K562 (cell line): ENCODE data around the gene ANXA7. TPM values are rescaled to one million over a fixed set of nuclear protein-coding genes. Genes with fewer than 3 reads are reported as not detected.
A peak's percentile ranks its signal among the peaks of the same experiment; 100 is the strongest.

Experiments
- AFF4 ChIP-seq: sonication (generic); formaldehyde crosslinking; IDR thresholded peaks from 2 replicates; pipeline ENCODE4 v1.8.0; 2023; ENCODE audit warnings: mild to moderate bottlenecking, missing genetic modification reagents
- BDP1 ChIP-seq: IDR thresholded peaks from 3 replicates; pipeline ENCODE4 v1.6.1; 2011; ENCODE audit not compliant: insufficient read length, insufficient read depth
- C11orf30 ChIP-seq: fragments of 450-650 bp; IDR thresholded peaks from 2 replicates; pipeline ENCODE4 v1.6.1; 2016; ENCODE audit warnings: low read depth, mild to moderate bottlenecking
- CLOCK ChIP-seq: fragments of 250-450 bp; sonication (Bioruptor Pico); IDR thresholded peaks from 2 replicates; pipeline ENCODE4 v1.4.0; 2020; ENCODE audit warnings: mild to moderate bottlenecking, moderate library complexity, borderline replicate concordance
- DNMT1 ChIP-seq: fragments of 450-650 bp; IDR thresholded peaks from 2 replicates; pipeline ENCODE4 v1.6.1; 2016; ENCODE audit warnings: antibody characterized with exemption, mild to moderate bottlenecking
- EGR1 ChIP-seq: fragments of 450-650 bp; conservative IDR thresholded peaks from 2 replicates; pipeline ENCODE4 v1.6.1; 2017; ENCODE audit warnings: mild to moderate bottlenecking
- HBP1 ChIP-seq: fragments of 450-650 bp; formaldehyde crosslinking; IDR thresholded peaks from 2 replicates; pipeline ENCODE4 v1.4.0; 2022; ENCODE audit warnings: missing genetic modification characterization
- HMG20A ChIP-seq: fragments of 450-650 bp; formaldehyde crosslinking; conservative IDR thresholded peaks from 2 replicates; pipeline ENCODE4 v1.4.0; 2020; ENCODE audit warnings: mild to moderate bottlenecking, mixed read lengths
- HSF4 ChIP-seq: fragments of 250-450 bp; sonication (Bioruptor Pico); IDR thresholded peaks from 2 replicates; pipeline ENCODE4 v2.1.2; 2022; ENCODE audit warnings: mild to moderate bottlenecking, moderate library complexity, borderline replicate concordance
- MNT ChIP-seq, 2 experiments: fragments of 450-650 bp; conservative IDR thresholded peaks; 2 replicates each; pipeline ENCODE4 v1.6.1; 2017; ENCODE audit warnings: mild to moderate bottlenecking in 2 of 2, moderate library complexity in 2 of 2
- NFE2 ChIP-seq: IDR thresholded peaks from 2 replicates; pipeline ENCODE4 v1.6.1; 2014; ENCODE audit warnings: antibody characterized with exemption, low read depth
- PHTF2 ChIP-seq: fragments of 250-450 bp; sonication (Bioruptor Pico); IDR thresholded peaks from 2 replicates; pipeline ENCODE4 v1.5.0; 2021; ENCODE audit warnings: mild to moderate bottlenecking
- SAFB ChIP-seq: fragments of 200-400 bp; formaldehyde crosslinking; IDR thresholded peaks from 2 replicates; pipeline ENCODE4 v1.6.1; 2017; ENCODE audit warnings: low read depth, low read length, borderline replicate concordance
- polyA plus RNA-seq, 8 experiments: library from polyadenylated mRNA; depleted of rRNA in 4 of 8; stranded (reverse) in 5 of 8; unstranded in 3 of 8; fragments of >200 nt; fragmentation: Nextera tagmentation in 2 of 8; fragmentation: Illumina TruSeq in 1 of 8; extraction: Ambion mirVana in 2 of 8; extraction: Trizol in 1 of 8; gene quantifications; 2 replicates each; pipeline versions ENCODE4 v1.2.1 to v1.2.3, GENCODE V29; 2011 to 2014; ENCODE audit warnings: inconsistent platforms in 1 of 8, missing spikeins in 1 of 8
- total RNA-seq, 7 experiments: library from RNA; depleted of rRNA in 6 of 7; stranded (reverse); fragments of >200 nt in 6 of 7; fragmentation: Illumina TruSeq in 2 of 7; extraction: Trizol in 2 of 7; gene quantifications; 2 replicates each; pipeline versions ENCODE4 v1.2.1 to v1.2.3, GENCODE V29; 2011 to 2021; ENCODE audit warnings: low replicate concordance in 1 of 7
- TF ChIP-seq, protein P1 (sequence below): fragments of 250-450 bp; sonication (Bioruptor Pico); IDR thresholded peaks from 2 replicates; pipeline ENCODE4 v1.9.0; 2021; ENCODE audit warnings: mild to moderate bottlenecking
- TF ChIP-seq, protein P2 (sequence below): IDR thresholded peaks from 2 replicates; pipeline ENCODE4 v1.6.1; 2011; ENCODE audit not compliant: insufficient read length; ENCODE audit errors: extremely low read depth

ANXA7 gene
- total and polyA plus RNA-seq, 9 of the 15 experiments (the other 6 are each of a cell fraction or from before 2014, with no cell fraction given) = 81.6 to 157 (median 122) TPM

DNA sequence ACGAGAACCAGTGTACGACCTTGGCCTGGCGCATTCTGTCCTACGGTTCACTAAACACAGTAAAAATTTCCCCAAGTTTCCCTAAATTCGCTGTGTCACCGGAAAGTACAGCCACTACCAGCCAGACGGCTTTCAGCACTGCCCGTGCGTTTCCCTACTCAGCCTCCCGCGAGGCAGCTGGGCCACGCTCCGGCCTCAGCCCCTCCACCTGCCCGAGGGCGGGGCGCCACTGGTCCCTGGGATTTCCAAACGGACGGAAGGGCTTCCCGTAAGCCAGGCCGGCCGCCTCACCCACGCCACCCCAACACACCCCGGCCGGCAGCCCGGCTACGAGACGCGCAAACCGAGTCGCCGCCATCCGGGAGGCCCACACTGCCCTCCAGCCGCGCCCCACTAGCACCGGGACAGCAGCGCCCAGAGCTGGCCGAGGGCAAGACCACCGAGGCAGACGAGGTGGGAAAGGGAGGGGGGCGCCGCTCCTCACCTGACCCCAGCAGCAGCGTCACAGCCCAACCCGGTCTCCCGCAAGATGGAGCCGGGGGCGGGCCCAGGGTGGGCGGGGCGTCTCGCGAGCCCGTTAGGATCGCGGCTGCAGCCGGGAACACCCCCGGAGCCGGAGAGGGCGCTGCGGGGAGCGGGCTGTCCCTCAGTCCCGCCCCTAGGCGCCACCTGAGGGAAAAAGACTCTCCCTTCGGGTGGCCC is at the start of gene ANXA7 (continued):
- TF ChIP-seq, protein P1, sequence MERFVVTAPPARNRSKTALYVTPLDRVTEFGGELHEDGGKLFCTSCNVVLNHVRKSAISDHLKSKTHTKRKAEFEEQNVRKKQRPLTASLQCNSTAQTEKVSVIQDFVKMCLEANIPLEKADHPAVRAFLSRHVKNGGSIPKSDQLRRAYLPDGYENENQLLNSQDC (CRISPR knock-in tag) = no peak
- TF ChIP-seq HSF4 (CRISPR knock-in tag) (no peak), HMG20A (CRISPR knock-in tag) (no peak), HBP1 (0 out of 2 replicates have a peak, but pooled peaks have one; percentile 17), SAFB (no peak; the same call in 1 of the 2 replicates), DNMT1 (no peak; the same call in 1 of the 2 replicates), MNT (conservative IDR thresholded peaks at IDR 0.05) (peak; percentile 86 to 92), CLOCK (CRISPR knock-in tag) (no peak), C11orf30 (peak; percentile 97), AFF4 (CRISPR knock-in tag) (peak; percentile 87), NFE2 (peak; percentile 90), EGR1 (peak; percentile 95), PHTF2 (CRISPR knock-in tag) (no peak), BDP1 (no peak)
- TF ChIP-seq, protein P2, sequence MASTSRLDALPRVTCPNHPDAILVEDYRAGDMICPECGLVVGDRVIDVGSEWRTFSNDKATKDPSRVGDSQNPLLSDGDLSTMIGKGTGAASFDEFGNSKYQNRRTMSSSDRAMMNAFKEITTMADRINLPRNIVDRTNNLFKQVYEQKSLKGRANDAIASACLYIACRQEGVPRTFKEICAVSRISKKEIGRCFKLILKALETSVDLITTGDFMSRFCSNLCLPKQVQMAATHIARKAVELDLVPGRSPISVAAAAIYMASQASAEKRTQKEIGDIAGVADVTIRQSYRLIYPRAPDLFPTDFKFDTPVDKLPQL = no peak
